Measurements from ENCODE around the gene SYCP2. TPM values are rescaled to one million over a fixed set of nuclear protein-coding genes. Genes with fewer than 3 reads are reported as not detected.

The SYCP2 gene
- total and polyA plus RNA-seq, 2 donors (not counting 1 experiment from before 2014, with no cell fraction given) = 0.77 to 1.2 TPM

DNA sequence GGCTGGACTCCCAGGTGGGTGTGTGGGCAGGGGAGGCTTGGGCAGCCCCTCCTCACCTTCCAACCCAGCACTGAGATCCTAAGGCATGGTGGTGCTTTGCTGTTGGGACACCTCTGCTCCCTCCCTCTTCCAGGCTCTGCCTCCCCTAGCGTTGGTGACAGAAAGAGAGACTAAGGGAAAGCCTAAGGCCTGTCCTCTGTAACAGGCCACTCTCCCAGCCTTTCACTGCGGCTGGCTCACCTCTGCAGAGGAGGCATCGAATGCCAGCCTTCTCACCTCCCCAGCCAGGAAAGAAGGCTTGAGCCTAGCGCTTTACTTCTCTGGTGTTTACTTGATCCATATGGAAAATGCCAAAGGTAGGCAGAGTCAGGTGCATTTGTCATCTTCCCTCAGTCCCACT, 21.3 kb upstream of the SYCP2 start:
- H3K4me3 ChIP-seq (replicated peaks in 1 of 4; ENCODE audit: control extremely low read depth in 1 of 4, insufficient read depth in 1 of 4, low read depth in 3 of 4, low read length in 4 of 4) = no peak overlapping the region
- H3K79me2 ChIP-seq (ENCODE audit: control insufficient read depth, insufficient read depth, low read length) = no peaks in the 10 kb centered on the region
- no peak overlapping the region for H3K4me2 ChIP-seq (ENCODE audit: extremely low read depth, insufficient read depth, low read length)
- no peak for TF ChIP-seq CTCF (conservative IDR thresholded peaks at IDR 0.05 in 1 of 2, IDR thresholded peaks at IDR 0.05 in 1 of 2; ENCODE audit: low read depth in 1 of 2, low read length in 2 of 2)
- no peak for TF ChIP-seq EZH2 (IDR thresholded peaks at IDR 0.05; ENCODE audit: low read length, missing control alignments)
- no peaks in the 10 kb centered on the region for H3K27me3 ChIP-seq (ENCODE audit: control insufficient read depth, insufficient read depth, low read length)
- no peaks in the 10 kb centered on the region for H4K20me1 ChIP-seq (ENCODE audit: control insufficient read depth, extremely low read depth, insufficient read depth, low read length)
- no peaks in the 10 kb centered on the region for H3K36me3 ChIP-seq (ENCODE audit: control insufficient read depth, insufficient read depth, low read length)
- no peak overlapping the region for H3K9ac ChIP-seq (ENCODE audit: insufficient read depth, low read length)
- no peak overlapping the region for H2AFZ ChIP-seq (ENCODE audit: low read length)
- H3K9me3 ChIP-seq (ENCODE audit: control insufficient read depth, insufficient read depth, low read depth, low read length) = no peaks in the 10 kb centered on the region
- H3K4me1 ChIP-seq (ENCODE audit: control insufficient read depth, extremely low read depth, insufficient read depth, low read length) = no peaks in the 10 kb centered on the region
- no peak overlapping the region for H3K27ac ChIP-seq (ENCODE audit: insufficient read depth, low read length)
- no peak for DNase-seq (ENCODE audit: low read depth in 2 of 2)

- Histone ChIP-seq H3K27ac (ENCODE audit: insufficient read depth, low read length) (no peak overlapping the region), H3K9ac (ENCODE audit: insufficient read depth, low read length) (no peak overlapping the region), H3K4me3 (replicated peaks in 1 of 4; ENCODE audit: control extremely low read depth in 1 of 4, insufficient read depth in 1 of 4, low read depth in 3 of 4, low read length in 4 of 4) (no peak overlapping the region), H4K20me1 (ENCODE audit: control insufficient read depth, extremely low read depth, insufficient read depth, low read length) (no peaks in the 10 kb centered on the region), H3K36me3 (ENCODE audit: control insufficient read depth, insufficient read depth, low read length) (no peaks in the 10 kb centered on the region), H3K27me3 (ENCODE audit: control insufficient read depth, insufficient read depth, low read length) (no peaks in the 10 kb centered on the region), H3K9me3 (ENCODE audit: control insufficient read depth, insufficient read depth, low read depth, low read length) (no peaks in the 10 kb centered on the region), H3K4me2 (ENCODE audit: extremely low read depth, insufficient read depth, low read length) (no peak overlapping the region), H2AFZ (ENCODE audit: low read length) (no peak overlapping the region), H3K4me1 (ENCODE audit: control insufficient read depth, extremely low read depth, insufficient read depth, low read length) (no peaks in the 10 kb centered on the region), H3K79me2 (ENCODE audit: control insufficient read depth, insufficient read depth, low read length) (no peaks in the 10 kb centered on the region)
- TF ChIP-seq CTCF (conservative IDR thresholded peaks at IDR 0.05 in 1 of 2, IDR thresholded peaks at IDR 0.05 in 1 of 2; ENCODE audit: low read depth in 1 of 2, low read length in 2 of 2) = no peak
- no peak for TF ChIP-seq EZH2 (IDR thresholded peaks at IDR 0.05; ENCODE audit: low read length, missing control alignments)
- DNase-seq (ENCODE audit: low read depth in 2 of 2) = no peak
Measured at GRCh38 chr20:59949911-59950310, 16.5 kb upstream of the SYCP2 start.

DNA sequence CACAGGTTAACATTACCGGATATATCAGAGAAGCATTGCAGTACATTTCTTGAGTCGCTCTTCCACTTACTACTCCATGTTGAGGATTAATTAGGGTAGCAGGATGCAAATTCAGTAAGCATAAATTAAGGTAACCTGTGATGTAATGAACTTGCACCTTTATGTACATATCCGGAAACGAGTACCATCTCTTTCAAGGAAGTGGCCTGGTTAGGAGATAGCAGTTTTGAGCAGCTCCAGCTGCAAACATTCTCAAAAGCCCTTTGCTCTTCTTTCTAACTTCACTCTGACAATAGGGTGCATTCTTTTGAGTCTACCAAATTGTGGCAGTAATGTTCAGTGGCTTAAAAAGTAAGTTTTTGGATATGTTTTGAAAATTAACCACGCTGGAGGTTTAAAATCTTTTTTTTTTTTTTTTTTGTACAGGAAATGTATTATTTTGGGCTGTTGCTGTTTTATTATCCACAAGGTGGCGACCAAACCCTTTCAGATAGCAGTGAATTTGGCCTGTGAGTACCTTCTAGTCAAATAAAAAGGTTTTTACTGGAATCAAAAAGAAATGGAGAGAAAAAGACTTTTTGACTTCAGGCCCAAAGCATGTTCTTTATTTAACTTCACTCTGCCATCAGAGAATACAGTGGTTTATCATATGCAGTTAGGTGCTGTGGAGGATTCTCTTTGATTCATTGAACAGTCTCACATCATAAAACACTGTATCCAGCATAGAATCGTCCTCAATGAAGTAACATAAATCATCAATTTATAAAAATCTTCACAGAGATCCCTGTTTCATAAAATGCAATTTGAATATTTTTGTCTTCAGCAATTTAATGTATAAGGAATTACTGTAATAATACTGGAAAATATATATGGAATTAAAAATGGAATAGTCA, 15.6 kb upstream of the SYCP2 start:
- Histone ChIP-seq H3K27me3 (ENCODE audit: control insufficient read depth, insufficient read depth, low read length) (no peaks in the 10 kb centered on the region), H3K79me2 (ENCODE audit: control insufficient read depth, insufficient read depth, low read length) (no peaks in the 10 kb centered on the region), H3K27ac (ENCODE audit: insufficient read depth, low read length) (no peak overlapping the region), H3K4me3 (replicated peaks in 1 of 4; ENCODE audit: control extremely low read depth in 1 of 4, insufficient read depth in 1 of 4, low read depth in 3 of 4, low read length in 4 of 4) (no peak overlapping the region), H3K4me2 (ENCODE audit: extremely low read depth, insufficient read depth, low read length) (no peak overlapping the region), H3K9me3 (ENCODE audit: control insufficient read depth, insufficient read depth, low read depth, low read length) (no peaks in the 10 kb centered on the region), H3K36me3 (ENCODE audit: control insufficient read depth, insufficient read depth, low read length) (no peaks in the 10 kb centered on the region), H2AFZ (ENCODE audit: low read length) (peak overlapping the region; percentile 7), H3K9ac (ENCODE audit: insufficient read depth, low read length) (no peak overlapping the region), H4K20me1 (ENCODE audit: control insufficient read depth, extremely low read depth, insufficient read depth, low read length) (no peaks in the 10 kb centered on the region), H3K4me1 (ENCODE audit: control insufficient read depth, extremely low read depth, insufficient read depth, low read length) (no peaks in the 10 kb centered on the region)
- TF ChIP-seq CTCF (conservative IDR thresholded peaks at IDR 0.05 in 1 of 2, IDR thresholded peaks at IDR 0.05 in 1 of 2; ENCODE audit: low read depth in 1 of 2, low read length in 2 of 2) (peak; percentile 59 to 72), EZH2 (IDR thresholded peaks at IDR 0.05; ENCODE audit: low read length, missing control alignments) (no peak)
- DNase-seq (ENCODE audit: low read depth in 2 of 2) = peak; percentile 43 to 74

All from fibroblast of lung (primary cell).